ENCODE results near the gene RCN2.
A peak's percentile ranks its signal among the peaks of the same experiment; 100 is the strongest.
"Not testable (repeated sequence)": the region's sequence is repeated elsewhere in the genome, so short reads cannot be mapped to it uniquely, and the experiment has no call there.

The RCN2 gene

DNA sequence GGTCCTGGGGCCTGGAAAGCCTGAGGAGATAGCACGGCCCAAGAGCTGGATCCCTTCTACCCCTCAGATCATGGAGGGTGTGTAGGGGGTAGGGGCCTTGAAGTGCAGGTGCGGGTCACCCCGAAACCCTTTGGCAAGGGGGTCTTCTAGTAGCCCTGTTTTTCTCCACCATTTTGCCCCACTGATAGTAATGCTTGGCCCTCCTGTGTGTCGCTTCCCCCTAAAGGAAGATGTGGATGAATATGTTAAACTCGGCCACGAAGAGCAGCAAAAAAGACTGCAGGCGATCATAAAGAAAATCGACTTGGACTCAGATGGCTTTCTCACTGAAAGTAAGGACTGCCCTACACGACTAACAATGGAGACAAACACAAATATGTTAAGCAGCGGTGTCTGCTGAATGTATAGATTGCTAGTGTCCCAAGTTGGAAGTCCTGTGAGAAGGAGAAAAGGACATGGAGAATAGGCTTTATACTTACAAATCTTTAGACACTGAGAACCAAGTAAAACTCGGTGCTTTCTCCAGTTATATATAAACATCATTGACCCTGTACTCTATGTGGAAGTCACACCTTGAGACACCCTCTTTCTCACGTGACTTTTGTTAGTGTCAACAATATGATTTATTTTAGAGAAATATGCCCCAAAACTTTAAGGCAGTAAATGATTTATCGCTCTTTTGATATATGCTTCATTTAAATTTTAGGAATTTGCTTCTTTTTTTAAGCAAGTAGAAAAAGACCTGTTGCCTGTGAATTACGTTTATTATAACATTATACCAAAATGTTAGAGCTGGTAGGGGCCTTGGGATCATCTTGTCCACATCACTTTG lies 802 bp downstream of the RCN2 start:
- no peak for DNase-seq (ENCODE audit: low read depth)

DNA sequence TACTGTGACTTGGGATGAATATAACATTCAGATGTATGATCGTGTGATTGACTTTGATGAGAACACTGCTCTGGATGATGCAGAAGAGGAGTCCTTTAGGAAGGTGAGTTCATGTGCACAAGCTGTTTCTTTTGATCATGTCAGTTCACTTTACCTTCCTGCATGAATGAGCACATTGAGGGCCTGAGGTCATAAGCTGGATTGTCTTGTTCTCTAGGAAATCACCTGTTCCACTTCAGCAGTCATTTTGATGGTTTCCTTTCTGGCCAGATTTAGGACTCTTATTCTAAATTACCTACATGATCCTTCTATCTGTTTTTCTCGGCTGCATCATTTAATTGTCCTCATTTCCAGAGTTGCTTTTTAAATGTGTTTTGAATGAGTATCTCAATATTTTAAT lies 4.1 kb downstream of the RCN2 start:
- DNase-seq (ENCODE audit: low read depth): no peak

DNA sequence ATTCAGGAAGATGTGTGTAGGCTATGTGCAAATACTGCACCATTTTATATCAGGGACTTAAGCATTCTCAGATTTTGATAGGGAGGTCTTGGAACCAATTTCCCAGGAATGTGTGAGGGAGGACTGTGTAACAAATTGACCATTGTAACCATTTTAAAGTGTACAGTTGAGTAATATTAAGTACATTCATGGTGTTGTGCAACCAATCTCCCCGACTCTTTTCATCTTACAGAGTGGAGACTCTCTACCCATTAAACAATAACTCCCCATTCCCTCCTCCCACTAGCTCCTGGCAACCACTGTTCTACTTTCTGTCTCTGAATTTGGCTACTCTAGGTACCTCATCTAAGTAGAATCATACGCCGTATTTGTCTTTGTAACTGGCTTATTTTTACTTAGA lies 5.1 kb downstream of the RCN2 start:
- DNase-seq (ENCODE audit: low read depth): no peak

DNA sequence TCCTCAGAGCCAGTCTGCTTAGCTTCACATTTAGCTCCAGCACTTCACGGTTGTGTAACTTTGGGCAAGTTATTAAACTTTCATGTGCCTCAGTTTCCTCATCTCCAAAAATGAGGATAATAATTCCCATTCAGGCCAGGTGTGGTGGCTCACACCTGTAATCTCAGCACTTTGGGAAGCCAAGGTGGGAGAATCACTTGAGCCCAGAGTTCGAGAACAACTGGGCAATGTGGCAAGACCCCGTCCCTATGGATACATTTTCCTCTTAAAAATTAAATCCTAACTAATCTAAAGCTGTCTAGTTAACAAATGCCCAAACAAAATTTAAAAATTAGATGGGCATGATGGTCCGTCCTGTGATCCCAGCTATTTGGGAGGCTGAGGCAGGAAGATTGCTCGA lies 7.2 kb downstream of the RCN2 start:
- no peak for DNase-seq (ENCODE audit: low read depth)

DNA sequence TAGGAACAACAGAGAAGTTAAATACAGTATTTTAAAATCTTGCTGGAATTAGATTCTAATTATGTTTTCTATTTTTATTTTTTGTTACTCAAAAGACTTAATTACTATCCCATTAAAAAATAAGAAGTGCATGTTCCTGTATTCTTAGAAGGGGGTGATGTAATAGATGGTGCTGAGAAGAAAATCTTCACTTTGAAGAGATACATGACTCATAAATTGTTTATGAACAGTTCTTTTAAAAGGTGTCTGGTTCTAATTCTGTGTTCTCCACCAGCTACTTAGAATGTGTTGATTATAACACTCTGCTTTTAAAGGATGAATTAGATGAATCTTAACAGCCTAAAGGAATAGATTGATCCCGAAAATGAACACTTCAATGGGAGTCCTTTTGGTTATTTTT lies 8.2 kb downstream of the RCN2 start:
- DNase-seq (ENCODE audit: low read depth): no peak

DNA sequence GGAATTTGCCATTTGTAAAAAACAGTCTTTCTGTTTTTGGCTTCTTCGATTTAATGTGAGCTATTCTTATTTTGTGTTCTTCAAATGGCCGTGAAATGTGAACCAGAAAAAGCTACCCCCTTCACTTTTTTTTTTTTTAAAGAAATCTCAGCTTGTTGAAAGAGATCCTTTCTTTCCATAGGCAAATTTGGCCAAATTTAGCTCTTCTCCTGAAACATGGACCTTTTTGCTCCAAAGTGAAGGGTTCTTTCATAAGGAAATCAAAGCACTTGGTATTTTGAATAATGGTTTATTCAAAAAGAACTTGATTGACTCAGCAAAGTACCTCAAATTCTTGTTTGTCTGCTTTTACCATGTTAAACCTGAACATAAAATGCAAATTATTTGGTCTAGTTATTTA lies 10.1 kb downstream of the RCN2 start:
- no peak for DNase-seq (ENCODE audit: low read depth)

DNA sequence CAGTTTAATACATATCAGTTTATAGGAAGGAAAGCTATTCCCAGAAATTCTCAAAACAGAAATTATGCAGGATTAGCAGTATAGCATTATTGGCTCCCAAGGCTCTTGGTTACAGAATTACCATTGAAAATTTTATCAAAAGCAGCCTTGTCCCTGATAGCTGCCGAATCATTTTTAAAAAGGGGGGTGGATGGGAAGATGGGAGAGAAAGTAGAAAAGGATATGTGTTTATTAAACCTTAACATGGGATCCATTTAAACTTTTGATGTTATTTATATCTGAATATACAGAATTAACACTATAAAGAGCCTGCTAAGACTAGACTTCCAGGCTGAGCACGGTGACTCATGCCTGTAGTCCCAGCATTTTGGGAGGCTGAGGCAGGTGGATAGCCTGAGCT lies 10.8 kb downstream of the RCN2 start:
- DNase-seq (ENCODE audit: low read depth): no peak

DNA sequence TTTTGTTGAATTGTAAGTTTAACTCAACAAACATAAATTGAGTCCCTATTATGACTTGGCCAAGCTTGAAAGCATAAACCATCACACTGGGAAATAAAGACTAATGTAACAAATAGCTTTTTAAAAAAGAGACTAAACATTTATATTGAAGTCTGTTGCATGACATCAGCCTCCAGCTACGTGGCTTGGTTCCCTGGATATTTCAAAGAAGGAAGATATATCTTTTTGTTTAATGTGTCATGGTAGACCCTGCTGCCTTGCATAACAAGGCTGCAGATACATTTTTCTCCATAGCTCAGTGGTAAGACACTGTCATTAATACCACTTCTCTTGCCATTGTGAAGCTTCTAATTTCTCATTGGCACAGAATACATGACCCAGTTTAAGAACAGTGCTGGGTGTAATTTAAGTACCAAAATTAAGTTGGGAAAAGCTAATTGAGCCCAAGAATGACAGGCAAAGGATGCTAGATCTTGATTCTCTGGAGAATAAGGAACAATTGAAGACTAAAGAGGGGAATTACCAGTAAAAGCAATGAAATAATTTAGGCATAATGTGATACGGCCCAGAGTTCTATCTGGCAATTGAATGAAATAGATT lies 14.0 kb downstream of the RCN2 start:
- DNase-seq (ENCODE audit: low read depth): no peak

DNA sequence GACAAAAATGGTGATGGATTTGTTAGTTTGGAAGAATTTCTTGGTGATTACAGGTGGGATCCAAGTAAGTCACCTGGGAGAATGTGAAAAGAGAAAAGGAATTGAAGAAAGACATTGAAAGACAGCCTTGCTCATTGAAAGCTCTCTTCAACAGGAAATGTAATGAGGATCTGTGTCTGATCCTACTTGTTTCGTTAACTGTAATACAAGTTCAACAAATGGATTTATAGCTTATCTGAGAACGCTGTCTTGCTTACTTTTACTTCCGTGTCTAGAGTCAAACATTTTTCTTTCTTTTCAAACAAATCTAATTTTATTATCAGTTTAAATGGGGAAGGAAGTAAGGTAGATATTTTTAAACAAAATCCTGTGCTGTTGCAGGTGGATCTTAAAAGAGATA lies 15.9 kb downstream of the RCN2 start:
- DNase-seq (ENCODE audit: low read depth): no peak

DNA sequence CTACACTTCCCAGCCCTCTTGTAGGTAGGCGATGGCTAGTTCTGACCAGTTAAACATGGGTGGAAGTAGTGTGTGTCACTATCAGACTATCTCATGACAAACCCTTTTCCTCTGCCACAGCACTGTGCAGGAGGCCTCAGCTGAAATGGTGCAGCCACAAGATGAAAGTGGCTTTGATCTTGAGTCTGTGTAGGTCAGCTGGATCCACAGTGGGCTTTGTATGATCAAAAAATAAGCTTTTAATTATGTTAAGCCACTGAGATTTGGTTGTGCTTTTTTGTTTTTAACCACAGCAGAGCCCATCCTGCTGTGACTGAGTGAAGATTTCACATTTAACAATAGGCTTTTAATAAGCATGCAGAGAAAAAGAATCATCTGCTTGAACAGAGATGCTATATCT lies 19.7 kb downstream of the RCN2 start:
- DNase-seq (ENCODE audit: low read depth): no peak

DNA sequence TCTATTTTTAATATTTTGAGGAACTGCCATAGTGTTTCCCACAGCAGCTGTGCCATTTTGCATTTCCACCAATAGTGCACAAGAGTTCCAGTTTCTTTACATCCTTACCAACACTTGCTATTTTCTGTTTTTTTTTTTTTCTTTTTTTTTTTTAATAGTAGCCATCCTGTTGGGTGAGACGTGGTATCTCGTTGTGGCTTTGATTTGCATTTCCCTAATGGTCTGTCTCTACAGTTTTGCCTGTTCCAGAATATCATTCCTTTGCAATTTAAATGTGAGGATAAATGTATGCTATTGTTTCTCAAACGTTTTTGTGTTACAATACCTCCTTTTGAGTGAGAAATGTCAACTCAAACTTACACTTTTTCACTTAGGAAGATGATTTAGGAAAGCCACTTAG lies 22.4 kb downstream of the RCN2 start:
- DNase-seq (ENCODE audit: low read depth): no peak

DNA sequence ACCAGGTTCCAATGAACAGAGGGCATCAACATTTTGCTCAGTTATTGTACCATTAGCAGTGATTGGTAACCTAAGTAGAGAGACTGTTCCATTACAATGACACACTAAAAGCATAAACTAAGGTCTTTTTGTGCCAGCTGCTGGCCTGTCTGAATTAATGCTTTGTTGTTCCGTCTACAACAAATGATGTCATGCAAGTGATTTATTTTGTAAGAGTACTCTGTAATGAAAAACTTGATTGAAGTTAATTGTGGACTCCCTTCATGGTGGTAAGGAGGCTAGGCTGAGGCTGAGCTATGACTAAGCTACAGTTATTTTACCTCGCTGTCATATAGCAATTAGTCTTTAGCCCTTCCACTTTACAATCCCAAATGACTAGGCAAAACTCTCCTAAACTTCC lies 23.2 kb downstream of the RCN2 start:
- no peak for DNase-seq (ENCODE audit: low read depth)

DNA sequence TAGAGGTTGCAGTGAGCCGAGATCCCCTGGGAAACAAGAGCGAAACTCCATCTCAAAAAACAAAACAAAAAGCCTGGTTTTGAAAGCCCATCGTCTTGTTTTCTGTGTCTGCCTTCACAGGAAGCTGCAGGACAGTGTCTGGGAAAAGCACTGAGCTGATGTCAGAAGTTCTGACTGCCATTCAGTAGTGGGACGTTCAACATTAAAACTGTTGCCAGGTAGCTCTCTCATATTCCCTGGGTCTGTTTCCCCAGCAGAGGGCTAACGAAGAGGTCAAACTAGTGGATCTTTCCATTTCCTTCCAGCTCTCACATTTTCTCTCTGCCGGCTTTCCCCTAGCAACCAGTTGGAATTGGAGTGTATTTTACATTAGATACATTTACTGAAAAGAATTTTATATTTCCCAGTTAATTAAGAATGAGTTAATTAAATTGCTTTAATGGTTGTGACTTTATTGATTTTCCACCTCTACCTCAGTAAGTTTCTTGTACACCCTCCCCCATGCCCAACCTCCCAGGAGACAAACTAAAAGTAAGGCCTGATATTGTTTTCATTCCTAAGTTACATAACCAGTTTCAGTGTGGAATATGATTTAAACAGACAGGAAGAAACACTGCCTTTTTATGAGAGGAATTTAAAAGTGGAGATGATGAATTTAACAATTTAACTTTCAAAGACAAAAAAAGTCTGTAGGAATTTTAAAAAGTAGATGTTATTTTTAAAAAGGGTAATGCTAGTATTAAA lies 29.9 kb downstream of the RCN2 start:
- DNase-seq (ENCODE audit: low read depth): no peak

DNA sequence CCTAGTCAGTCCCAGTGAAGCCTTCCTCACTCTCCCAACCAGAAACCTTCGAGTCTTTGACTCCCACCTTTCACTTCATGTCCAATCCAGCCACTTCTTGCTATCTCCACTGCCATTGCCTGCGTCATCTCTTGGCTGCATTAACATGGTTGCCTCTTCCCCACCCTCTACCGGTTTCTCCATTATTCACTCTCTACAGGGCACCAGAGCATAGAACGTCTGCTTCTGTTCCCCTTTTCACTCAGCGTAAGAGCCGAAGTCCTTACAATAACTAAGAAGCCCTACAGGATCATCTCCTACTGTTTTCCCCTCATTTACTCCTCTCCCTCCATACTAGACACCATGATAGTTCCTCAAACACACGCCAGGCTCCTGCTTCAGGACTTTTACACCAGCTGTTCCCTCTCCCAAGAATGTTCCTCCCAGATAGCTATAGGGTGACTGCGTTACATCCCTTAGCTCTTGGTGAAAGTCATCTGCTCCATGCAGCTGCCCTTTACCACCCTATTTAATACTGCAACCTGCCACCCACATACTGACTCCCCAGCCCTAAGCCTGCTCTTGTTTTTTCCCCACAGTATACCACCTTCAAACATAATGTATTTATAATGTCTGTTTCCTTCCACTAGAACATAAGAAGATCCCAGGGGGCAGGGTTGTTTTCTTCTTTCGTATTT lies 30.9 kb downstream of the RCN2 start:
- DNase-seq (ENCODE audit: low read depth): no peak

DNA sequence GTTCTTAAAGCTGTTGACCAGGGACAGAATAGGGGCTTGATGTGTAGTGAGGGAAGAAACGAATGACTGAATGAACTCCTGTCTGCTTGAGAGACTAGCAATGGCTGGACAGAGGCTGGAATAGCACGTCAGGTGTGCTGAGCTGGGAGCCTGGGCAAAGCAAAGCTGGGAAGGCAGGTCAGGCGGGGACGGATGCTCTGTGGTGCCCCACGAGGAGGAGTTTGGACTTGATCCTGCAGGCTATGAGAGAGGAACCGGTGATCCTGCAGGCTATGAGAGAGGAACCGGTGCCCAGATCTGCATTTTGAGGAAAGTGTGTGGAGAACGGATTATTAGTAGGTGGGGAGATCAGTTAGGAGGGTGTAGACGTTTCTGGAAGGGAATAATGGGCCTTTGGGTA lies 32.0 kb downstream of the RCN2 start:
- no peak for DNase-seq (ENCODE audit: low read depth)

DNA sequence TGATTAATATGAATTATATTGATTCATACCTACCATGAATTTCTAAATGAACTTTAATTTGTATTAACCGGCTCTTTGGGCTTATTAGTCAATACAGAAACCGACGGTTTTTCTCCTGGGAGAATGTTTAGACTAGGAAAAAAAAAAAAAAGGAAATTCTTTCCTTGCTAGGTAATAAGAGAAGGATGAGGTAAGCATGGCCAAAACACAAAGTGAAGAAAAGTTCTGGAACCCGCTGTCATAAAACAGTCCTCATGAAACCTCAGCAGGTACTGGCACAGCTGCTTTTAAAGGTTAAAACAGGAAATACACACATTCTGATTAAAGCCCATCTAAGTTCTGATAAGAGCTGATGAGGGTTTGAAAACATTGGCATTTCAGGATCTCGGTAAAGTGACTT lies 32.6 kb downstream of the RCN2 start:
- DNase-seq (ENCODE audit: low read depth): no peak

DNA sequence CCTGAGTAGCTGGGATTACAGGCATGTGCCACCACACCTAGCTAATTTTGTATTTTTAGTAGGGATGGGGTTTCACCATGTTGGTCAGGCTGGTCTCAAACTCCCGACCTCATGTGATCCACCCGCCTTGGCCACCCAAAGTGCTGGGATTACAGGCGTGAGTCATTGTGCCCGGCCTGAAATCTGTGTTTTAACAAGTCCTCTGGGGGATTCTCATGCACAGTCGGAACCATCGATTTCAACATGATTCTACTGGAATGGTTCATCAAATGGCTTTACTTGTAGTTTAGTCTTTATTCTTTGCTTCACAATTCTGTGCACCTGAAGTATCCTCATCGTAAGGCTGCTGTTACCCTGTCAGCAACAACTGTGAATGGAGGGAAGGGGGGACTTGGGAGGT lies 34.5 kb downstream of the RCN2 start:
- DNase-seq (ENCODE audit: low read depth): not testable (repeated sequence)

DNA sequence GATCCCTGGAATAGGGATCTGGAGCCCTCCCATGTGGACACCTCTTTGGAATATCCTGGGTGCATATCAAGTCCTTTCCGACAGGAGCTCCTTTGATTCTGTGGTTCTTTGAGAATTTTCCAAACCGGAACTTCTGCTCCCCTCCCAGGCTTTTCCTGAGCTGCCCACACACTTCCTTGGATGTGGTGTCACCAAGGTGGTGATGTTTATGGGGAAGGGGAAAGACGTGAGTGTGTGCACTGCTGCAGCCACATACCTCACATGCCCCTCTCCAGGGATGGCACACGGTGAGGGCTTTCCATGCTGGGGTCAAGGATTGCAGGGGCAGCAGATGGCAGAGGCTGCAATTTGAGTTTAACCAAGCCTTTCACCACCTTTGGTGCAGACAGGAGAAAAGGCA lies 35.5 kb downstream of the RCN2 start:
- no peak for DNase-seq (ENCODE audit: low read depth)

DNA sequence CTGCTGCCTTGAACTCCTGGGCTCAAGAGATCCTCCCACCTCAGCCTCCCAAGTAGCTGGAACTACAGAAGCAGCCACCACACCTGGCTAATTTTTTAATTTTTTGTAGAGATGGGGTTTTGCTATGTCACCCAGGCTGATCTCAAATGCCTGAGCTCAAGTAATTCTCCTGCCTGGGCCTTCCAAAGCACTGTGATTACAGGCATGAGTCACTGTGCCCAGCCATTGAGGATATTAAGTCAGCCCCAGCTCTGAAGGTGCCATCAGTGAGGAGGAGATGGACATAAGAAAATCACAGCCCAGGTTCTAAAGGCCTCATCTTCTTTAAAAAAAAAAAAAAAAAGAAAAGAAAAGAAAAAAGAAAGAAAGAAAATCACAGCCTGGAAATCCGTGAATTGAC lies 36.8 kb downstream of the RCN2 start:
- no peak for DNase-seq (ENCODE audit: low read depth)

DNA sequence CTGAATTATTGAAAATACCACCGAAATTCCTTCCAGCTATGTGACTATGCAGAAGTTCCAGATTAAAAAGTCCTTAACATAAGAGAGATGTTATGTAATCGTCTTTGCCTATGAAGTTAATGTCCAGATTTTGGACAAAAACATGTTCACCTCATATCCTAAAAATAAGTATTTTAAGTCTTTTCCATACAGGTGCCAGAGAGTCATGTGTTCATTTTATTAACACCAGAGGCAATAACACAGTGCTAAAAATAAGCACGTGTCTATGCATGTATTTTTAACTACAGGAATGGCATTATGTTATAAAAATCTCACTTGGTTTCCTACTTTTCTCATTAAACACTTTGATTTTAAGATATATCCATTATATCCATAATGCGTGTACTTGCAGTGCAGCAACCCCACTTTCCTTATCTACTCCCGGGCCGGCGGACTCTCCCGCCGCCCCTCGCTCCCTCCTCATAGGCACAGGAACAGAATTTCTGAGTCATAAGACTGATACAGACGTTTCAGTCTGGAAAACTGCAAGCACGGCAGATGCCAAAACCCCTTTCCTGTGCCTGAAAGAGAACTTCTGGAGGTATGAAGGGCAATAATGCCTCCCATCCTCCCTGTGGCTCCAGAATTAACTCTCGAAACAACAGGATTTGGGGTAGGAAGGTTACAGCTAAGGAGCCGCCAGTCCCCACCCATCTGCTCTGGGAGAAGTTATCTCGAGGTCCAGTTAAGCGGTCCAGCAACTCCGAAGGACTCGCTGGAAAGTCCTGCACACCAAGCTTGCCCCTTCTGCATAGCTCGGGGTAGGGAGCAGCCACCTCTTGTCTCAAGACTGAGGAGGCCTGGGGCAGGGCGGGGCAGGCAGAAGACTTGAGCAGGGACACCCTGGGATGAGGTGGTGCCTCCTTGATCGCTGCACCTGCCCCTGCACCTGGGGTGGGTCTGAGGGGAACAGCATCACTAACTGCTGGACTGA lies 41.1 kb downstream of the RCN2 start:
- DNase-seq (ENCODE audit: low read depth): no peak

DNA sequence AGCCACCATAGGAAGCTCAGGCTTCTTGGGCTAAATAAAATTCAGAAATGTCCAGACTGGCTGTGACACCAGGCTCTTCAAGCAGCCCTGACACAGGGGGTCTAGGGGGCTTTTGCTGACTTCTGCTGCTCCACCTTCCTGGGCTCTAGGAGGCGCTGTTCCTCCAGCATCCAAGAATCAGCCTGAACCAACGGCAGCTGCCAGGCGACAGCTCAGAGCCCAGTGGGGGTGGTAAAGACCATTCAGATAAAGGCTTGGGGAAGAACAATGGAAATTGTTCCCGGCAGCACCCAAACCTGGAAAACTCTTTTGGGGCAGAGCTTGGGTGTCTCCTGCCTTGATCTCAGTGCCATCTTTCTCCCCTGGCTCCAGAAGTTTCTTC lies 41.8 kb downstream of the RCN2 start:
- peak; percentile 60 for DNase-seq (ENCODE audit: low read depth)

DNA sequence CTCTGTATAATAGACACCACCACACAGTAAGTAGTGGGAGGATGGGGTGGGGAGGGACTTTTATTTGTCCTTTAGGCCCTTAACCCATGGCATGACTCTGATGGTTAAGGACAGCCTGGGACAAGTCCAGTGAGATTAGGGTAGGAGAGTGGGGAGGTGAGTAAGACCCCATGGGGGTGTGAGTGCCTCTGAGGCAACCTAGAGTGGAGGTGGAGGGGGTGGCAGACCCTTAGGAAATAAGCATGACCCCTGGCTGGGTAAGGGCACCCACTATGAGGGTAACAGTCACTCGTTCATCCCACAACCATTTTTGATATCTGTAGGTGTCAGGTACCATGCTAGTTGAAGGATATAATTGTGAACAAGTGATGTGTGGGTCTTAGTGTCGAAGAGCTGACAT lies 42.4 kb downstream of the RCN2 start:
- DNase-seq (ENCODE audit: low read depth): no peak

Measured in activated T-cell treated with anti-CD3 and anti-CD28 coated beads for 1 hour (primary cell).